GM15510 (cell line): Measurements from ENCODE around the gene CACNG5.

Source experiments
- POLR2A ChIP-seq: IDR thresholded peaks from 3 replicates; pipeline ENCODE4 v1.6.1; 2011; ENCODE audit warnings: borderline replicate concordance; ENCODE audit not compliant: insufficient read length; ENCODE audit errors: extremely low read depth

Gene CACNG5

GRCh38 chr17:66814026-66814425 is 20.9 kb upstream of the CACNG5 start:
- no peak for TF ChIP-seq POLR2A

GRCh38 chr17:66814570-66814969 is 20.3 kb upstream of the CACNG5 start:
- TF ChIP-seq POLR2A: no peak

GRCh38 chr17:66817750-66818149 is 17.2 kb upstream of the CACNG5 start:
- TF ChIP-seq POLR2A: no peak

- TF ChIP-seq POLR2A: no peak
These were observed 15.5 kb upstream of the CACNG5 start for GRCh38 chr17:66819466-66819865.

- TF ChIP-seq POLR2A: no peak
These were observed 12.9 kb upstream of the CACNG5 start for GRCh38 chr17:66822009-66822408.

- no peak for TF ChIP-seq POLR2A
These were observed 8.1 kb upstream of the CACNG5 start for GRCh38 chr17:66826856-66827255.

- no peak for TF ChIP-seq POLR2A
These were observed 5.5 kb upstream of the CACNG5 start for GRCh38 chr17:66829386-66829864.

GRCh38 chr17:66829883-66830282 is 5.0 kb upstream of the CACNG5 start:
- no peak for TF ChIP-seq POLR2A

- TF ChIP-seq POLR2A: no peak
These were observed 4.5 kb upstream of the CACNG5 start for GRCh38 chr17:66830451-66830850.

- TF ChIP-seq POLR2A: no peak
These were observed 3.3 kb upstream of the CACNG5 start for GRCh38 chr17:66831383-66832210.

- no peak for TF ChIP-seq POLR2A
These were observed 1.7 kb upstream of the CACNG5 start for GRCh38 chr17:66833201-66833600.

- TF ChIP-seq POLR2A: no peak
These were observed 445 bp upstream of the CACNG5 start for GRCh38 chr17:66834426-66834918.

- no peak for TF ChIP-seq POLR2A
These were observed 559 bp downstream of the CACNG5 start for GRCh38 chr17:66835476-66835875.

GRCh38 chr17:66836063-66837005 is 1.4 kb downstream of the CACNG5 start:
- TF ChIP-seq POLR2A: no peak

- TF ChIP-seq POLR2A: no peak
These were observed 2.3 kb downstream of the CACNG5 start for GRCh38 chr17:66837226-66837625.
